Transverse colon (tissue), 4 donors: Measurements from ENCODE around the gene TBC1D2B. TPM values are rescaled to one million over a fixed set of nuclear protein-coding genes. Genes with fewer than 3 reads are reported as not detected.

ENCODE experiments used
- DNase-seq: peaks from one replicate; pipeline ENCODE4 v3.0.0-alpha.2; 2019
- H3K27ac ChIP-seq, 4 donors: fragments of 200-600 bp; sonication (generic); 2 replicates each; pipeline ENCODE4 v1.5.1; 2016 to 2018; ENCODE audit warnings: inconsistent platforms in 4 of 4
- H3K27me3 ChIP-seq: fragments of 200-600 bp; sonication (generic); 2 replicates; pipeline ENCODE4 v1.5.1; 2017; ENCODE audit warnings: inconsistent platforms
- H3K36me3 ChIP-seq, 4 donors: fragments of 200-600 bp; sonication (generic); 2 replicates each; pipeline ENCODE4 v1.5.1; 2017 to 2019; ENCODE audit warnings: inconsistent platforms in 4 of 4
- H3K4me1 ChIP-seq, 4 donors: fragments of 200-600 bp; sonication (generic); 2 replicates each; pipeline ENCODE4 v1.5.1; 2017 to 2020; ENCODE audit warnings: inconsistent platforms in 4 of 4
- H3K4me3 ChIP-seq, 4 donors: fragments of 200-600 bp; sonication (generic); 1 replicate in 1 of 4; 2 replicates in 3 of 4; pipeline versions ENCODE4 v1.5.1 to v1.6.1; 2017 to 2019; ENCODE audit warnings: inconsistent platforms in 4 of 4
- H3K9me3 ChIP-seq, 2 donors: fragments of 200-600 bp; sonication (generic); 2 replicates each; pipeline ENCODE4 v1.5.1; 2017 to 2019; ENCODE audit warnings: inconsistent platforms in 2 of 2
- EP300 ChIP-seq: sonication (generic); formaldehyde crosslinking; IDR thresholded peaks from one replicate; pipeline ENCODE4 v1.6.1; 2017; ENCODE audit warnings: antibody characterized with exemption, low read depth
- POLR2A ChIP-seq: fragments of 450-650 bp; IDR thresholded peaks from one replicate; pipeline ENCODE4 v1.6.1; 2016; ENCODE audit warnings: antibody characterized with exemption, mild to moderate bottlenecking, moderate library complexity
- POLR2AphosphoS5 ChIP-seq, 3 donors: sonication (generic); formaldehyde crosslinking; IDR thresholded peaks; one replicate each; pipeline ENCODE4 v1.6.1; 2016; ENCODE audit warnings: antibody characterized with exemption in 3 of 3
- WGBS, 2 donors: methylation state at CpG; one replicate each; pipeline ENCODE4 v1.1.5; 2018; ENCODE audit warnings: low coverage in 1 of 2; 5-methylcytosine and 5-hydroxymethylcytosine counted together
- in situ Hi-C, 4 donors: fragments of 200-750 bp; cut with MboI; loops; one replicate each; pipeline versions ENCODE4 v1.15.0 to v1.15.1; 2017; ENCODE audit warnings: low sequenced_read_pairs in 3 of 4, low pct_ligation_motif_present in 1 of 4, low pct_unique_long_range_greater_than_20kb in 1 of 4
- intact Hi-C: fragments of 100-400 bp; cut with DNase I; formaldehyde crosslinking; loops from one replicate; pipeline ENCODE4 v1.15.1; 2023; ENCODE audit warnings: low total_unique reads
- total RNA-seq, 4 donors: library from RNA; depleted of rRNA; stranded (reverse); fragments of >200 nt; gene quantifications; one replicate each; pipeline ENCODE4 v1.1.0, GENCODE V29; 2016
- TF ChIP-seq, protein P1 (sequence below), 5 experiments: fragments of 200-600 bp in 3 of 5; fragments of 450-650 bp in 2 of 5; sonication (generic) in 3 of 5; IDR thresholded peaks; 1 replicate in 2 of 5; 2 replicates in 3 of 5; pipeline ENCODE4 v1.5.1; 2016 to 2017; ENCODE audit warnings: antibody characterized with exemption in 5 of 5, inconsistent platforms in 3 of 5, mild to moderate bottlenecking in 2 of 5, moderate library complexity in 1 of 5

TBC1D2B gene
- total RNA-seq, 4 donors from 2014 or later = 40.4 to 62.6 (median 53.8) TPM

DNA sequence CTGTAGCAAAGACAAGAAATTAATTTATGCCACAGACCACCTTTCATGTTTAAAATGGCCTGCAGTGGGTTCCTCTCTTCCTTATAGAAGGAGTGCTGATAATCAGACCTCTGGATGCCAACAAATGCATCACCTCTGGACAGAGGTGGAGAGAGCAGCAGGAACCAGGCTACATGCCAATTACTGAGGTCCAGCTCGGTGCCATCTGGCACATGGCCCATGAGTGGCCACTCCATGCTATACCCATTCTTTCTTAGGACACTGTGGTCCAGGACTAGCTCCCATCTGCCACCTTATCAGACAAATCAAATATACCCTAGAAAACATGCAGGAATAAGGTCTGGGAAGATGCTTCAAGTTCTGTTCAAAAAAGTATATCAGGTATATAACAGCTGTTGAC lies 60.7 kb downstream of the TBC1D2B start:
- H3K9me3 ChIP-seq = no peaks in the 10 kb centered on the region
- intact Hi-C loops (loop anchor here (10.0 kb wide), 1 partner anchor 732 kb away; no protein-coding TSS in a partner anchor), in situ Hi-C loops (no loop called here)
- no peak overlapping the region for H3K4me3 ChIP-seq
- TF ChIP-seq EP300 (no peak), POLR2A (no peak), POLR2AphosphoS5 (IDR thresholded peaks at IDR 0.05) (no peak)
- TF ChIP-seq, protein P1, sequence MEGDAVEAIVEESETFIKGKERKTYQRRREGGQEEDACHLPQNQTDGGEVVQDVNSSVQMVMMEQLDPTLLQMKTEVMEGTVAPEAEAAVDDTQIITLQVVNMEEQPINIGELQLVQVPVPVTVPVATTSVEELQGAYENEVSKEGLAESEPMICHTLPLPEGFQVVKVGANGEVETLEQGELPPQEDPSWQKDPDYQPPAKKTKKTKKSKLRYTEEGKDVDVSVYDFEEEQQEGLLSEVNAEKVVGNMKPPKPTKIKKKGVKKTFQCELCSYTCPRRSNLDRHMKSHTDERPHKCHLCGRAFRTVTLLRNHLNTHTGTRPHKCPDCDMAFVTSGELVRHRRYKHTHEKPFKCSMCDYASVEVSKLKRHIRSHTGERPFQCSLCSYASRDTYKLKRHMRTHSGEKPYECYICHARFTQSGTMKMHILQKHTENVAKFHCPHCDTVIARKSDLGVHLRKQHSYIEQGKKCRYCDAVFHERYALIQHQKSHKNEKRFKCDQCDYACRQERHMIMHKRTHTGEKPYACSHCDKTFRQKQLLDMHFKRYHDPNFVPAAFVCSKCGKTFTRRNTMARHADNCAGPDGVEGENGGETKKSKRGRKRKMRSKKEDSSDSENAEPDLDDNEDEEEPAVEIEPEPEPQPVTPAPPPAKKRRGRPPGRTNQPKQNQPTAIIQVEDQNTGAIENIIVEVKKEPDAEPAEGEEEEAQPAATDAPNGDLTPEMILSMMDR (IDR thresholded peaks at IDR 0.05) = no peak
- 63% methylated on average over 1 of the region's 1 CpG; no CpG with 5 or more reads in 1 of the 2 donors for WGBS, 2 donors
- DNase-seq = no peak
- H3K36me3 ChIP-seq = peaks cover 0 to 30% (median 9%) of the 10 kb centered on the region in 4 donors
- H3K4me1 ChIP-seq = peaks cover 3 to 45% (median 27%) of the 10 kb centered on the region in 4 donors
- H3K27me3 ChIP-seq = no peaks in the 10 kb centered on the region
- no peak overlapping the region for H3K27ac ChIP-seq

DNA sequence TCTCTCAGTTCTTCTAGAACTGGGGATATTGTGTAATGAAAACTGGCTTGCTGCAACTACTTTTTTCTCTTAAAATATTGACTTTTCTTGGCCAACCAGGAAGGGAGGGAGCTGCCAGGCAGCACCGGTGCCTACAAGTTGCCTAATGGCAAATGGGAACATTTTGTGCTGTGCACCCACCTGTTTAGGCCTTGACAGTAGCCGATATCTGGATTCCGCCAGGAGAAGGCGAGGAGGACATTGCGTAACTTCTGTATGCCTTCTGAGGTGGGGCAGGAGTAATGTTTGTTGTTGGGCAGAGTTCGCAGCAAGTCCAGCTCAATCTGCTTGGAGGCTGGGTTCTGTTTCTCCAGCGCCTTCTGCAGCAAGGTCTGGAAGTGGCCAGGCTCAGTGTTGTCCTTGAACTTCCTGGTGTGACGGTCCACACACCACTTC lies 64.9 kb downstream of the TBC1D2B start:
- DNase-seq = peak; percentile 79
- peak overlapping the region in 1 of 4 donors; percentile 4 for H3K4me3 ChIP-seq
- in situ Hi-C loops = no loop called here
- H3K27ac ChIP-seq = peak overlapping the region; percentile 64 to 82 (median 79)
- WGBS, 2 donors = 60 to 73% methylated on average over 1 to 8 of the region's 8 CpGs
- intact Hi-C loops = loop anchor here (10.0 kb wide), 1 partner anchor 728 kb away; no protein-coding TSS in a partner anchor
- H3K36me3 ChIP-seq = peaks cover 0 to 37% (median 12%) of the 10 kb centered on the region in 4 donors
- H3K9me3 ChIP-seq = no peaks in the 10 kb centered on the region
- H3K4me1 ChIP-seq = peaks cover 6 to 40% (median 28%) of the 10 kb centered on the region in 4 donors
- H3K27me3 ChIP-seq = no peaks in the 10 kb centered on the region
- TF ChIP-seq EP300 (peak; percentile 46), POLR2A (peak; percentile 27), POLR2AphosphoS5 (IDR thresholded peaks at IDR 0.05) (peak; percentile 6 to 79 (median 65))
- TF ChIP-seq, protein P1 (IDR thresholded peaks at IDR 0.05) = no peak

DNA sequence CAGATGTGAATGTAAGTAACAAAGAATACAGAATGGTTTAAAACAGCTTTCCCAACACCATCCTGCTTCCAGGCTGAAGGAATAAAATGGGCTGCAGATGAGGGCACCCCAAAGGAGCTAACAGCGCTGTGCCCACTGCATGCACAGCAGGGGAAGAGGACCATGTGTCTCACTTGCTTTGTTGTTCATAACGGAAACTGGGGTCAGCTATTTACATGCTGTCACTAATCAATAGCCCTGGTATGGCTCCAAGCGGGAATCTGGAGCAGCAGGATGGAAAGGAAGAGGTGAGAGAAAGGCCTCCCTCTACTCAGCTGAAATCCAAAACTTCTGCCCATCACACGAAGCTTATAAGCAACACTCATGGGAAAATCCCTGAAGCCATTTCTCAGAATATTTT lies 67.4 kb downstream of the TBC1D2B start:
- WGBS, 2 donors = 82 to 100% methylated on average over 2 to 4 of the region's 4 CpGs
- Histone ChIP-seq H3K4me3 (no peak overlapping the region), H3K9me3 (no peaks in the 10 kb centered on the region), H3K36me3 (peaks cover 0 to 29% (median 4%) of the 10 kb centered on the region in 4 donors), H3K27ac (no peak overlapping the region), H3K27me3 (no peaks in the 10 kb centered on the region), H3K4me1 (peaks cover 19 to 59% (median 43%) of the 10 kb centered on the region in 4 donors)
- TF ChIP-seq, protein P1 (IDR thresholded peaks at IDR 0.05) = no peak
- TF ChIP-seq POLR2A (no peak), EP300 (no peak), POLR2AphosphoS5 (IDR thresholded peaks at IDR 0.05) (no peak)
- in situ Hi-C loops = no loop called here
- DNase-seq = no peak
- intact Hi-C loops = loop anchor here (10.0 kb wide), 1 partner anchor 725 kb away; no protein-coding TSS in a partner anchor

DNA sequence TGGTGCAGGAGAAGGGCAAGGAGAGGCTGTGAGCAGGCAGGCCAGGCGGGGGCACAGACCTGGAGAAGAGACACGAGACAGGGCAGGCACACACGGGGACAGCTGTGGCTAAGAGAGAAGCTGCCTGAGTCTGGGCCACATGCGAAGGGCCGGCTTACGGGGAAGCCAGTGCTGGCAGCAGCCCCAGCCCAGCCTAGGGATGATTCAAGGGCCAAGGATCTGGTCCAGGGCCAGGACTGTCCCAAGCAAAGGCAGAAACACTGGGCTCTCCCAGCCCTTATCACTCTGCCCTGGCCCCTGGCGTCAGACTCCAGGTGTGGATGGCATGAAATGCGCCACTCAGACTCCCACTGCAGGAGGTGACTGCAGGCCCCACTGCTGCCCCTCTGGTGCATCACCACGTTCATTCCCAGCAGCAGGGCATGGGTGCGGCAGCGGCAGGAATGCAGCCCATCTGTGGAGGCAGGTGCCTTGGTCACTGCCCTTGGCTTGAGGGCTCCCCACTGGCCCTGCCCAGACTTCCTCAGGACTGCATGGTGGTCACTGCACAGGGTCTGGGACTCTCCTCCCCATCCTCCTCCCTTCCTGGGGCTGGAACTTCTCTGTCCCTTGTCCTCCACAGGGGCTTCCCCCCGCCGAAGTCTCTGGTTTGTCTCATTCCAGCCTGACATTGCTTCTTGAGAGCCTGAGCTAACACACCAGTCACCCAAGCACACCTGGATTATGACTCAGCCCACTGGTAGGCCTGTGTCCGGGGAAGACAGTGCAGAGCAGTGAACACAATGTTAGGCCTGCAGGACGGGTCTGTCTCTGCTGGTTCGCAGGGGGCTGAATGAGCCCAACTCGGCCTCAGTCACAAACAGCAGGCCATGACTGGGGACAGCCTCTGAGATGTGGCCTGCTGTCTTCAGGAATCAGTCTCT lies 69.3 kb downstream of the TBC1D2B start:
- H3K4me3 ChIP-seq = no peak overlapping the region
- 77% methylated on average over 17 of the region's 17 CpGs; no CpG with 5 or more reads in 1 of the 2 donors for WGBS, 2 donors
- peak overlapping the region; percentile 28 to 74 (median 64) for H3K27ac ChIP-seq
- DNase-seq = peak; percentile 64
- no peaks in the 10 kb centered on the region for H3K9me3 ChIP-seq
- H3K27me3 ChIP-seq = no peaks in the 10 kb centered on the region
- TF ChIP-seq POLR2AphosphoS5 (IDR thresholded peaks at IDR 0.05) (peak; percentile 10 to 38 (median 20)), POLR2A (no peak)
- TF ChIP-seq, protein P1 (IDR thresholded peaks at IDR 0.05) = no peak
- in situ Hi-C loops (loop anchor here in 2 of 4 donors (10.0 kb wide), 2 partner anchors 87 to 97 kb away; partner anchors contain the start of gene SH2D7 (in 1 of the 2)), intact Hi-C loops (no loop called here)
- peaks cover 0 to 21% (median 5%) of the 10 kb centered on the region in 4 donors for H3K36me3 ChIP-seq
- H3K4me1 ChIP-seq = peaks cover 26 to 63% (median 49%) of the 10 kb centered on the region in 4 donors
